ENCODE measurements around the gene COPZ1. TPM values are rescaled to one million over a fixed set of nuclear protein-coding genes. Genes with fewer than 3 reads are reported as not detected.

COPZ1 gene
- total and polyA plus RNA-seq, 9 of the 15 experiments (the other 6 are each of a cell fraction or from before 2014, with no cell fraction given) = 137 to 487 (median 233) TPM

DNA sequence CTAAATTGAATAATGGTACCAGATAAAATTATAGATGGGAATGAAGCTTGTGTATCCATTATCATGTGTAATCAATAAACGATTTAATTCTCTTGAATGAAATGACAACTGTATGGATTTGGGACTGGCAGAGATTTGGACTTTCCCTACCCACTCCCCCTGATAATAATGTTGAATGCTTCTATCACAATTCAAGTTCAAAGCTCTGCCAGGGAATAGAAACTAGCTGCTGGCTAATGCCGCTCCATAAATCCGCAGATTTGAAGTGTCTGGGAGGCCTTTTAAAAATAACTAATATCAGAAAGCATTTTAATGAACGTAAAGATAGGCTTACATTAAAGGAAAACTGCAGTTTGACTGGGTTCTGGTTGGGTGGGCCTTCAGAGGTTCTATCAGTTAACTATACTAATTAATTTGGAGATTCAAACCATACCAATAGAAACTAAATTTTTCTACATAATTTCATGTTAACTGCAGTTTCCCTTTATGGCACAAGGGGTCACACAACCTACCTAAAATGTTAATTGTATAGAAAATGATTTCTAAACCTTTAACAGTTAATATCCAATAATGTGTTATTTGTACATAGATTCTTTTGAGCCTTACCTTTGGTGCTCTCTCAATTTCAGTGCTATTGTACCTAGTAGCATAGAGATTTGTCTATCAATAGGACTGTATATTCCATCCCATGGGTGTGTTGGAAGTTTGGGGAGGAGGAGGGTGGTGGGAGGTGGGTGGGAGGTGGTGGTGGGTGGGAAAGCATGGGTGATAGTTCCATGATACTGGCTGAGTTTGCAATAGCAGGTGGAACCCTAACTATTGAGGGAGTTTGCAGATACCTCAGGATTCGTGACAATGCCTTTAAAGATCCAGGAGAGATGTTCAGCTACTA, 39.5 kb upstream of the COPZ1 start:
- Histone ChIP-seq H3K79me2 (ENCODE audit: control insufficient read depth, insufficient read depth, low read length) (peaks cover 99% of the 10 kb centered on the region), H3K9ac (ENCODE audit: insufficient read depth in 1 of 2, low read depth in 2 of 2, low read length in 2 of 2) (peak overlapping the region; percentile 87 to 100; a peak in 3 of 4 replicates), H3K4me1 (replicated peaks in 1 of 2; ENCODE audit: control insufficient read depth in 2 of 2, insufficient read depth in 2 of 2, low read length in 2 of 2) (peaks cover 22 to 31% of the 10 kb centered on the region in 2 experiments; a peak in 4 of 5 replicates), H3K4me2 (ENCODE audit: insufficient read depth, low read length) (peak overlapping the region; percentile 99), H3K9me1 (ENCODE audit: control insufficient read depth, insufficient read depth, low read length) (no peaks in the 10 kb centered on the region), H3K27me3 (ENCODE audit: control insufficient read depth in 2 of 2, insufficient read depth in 2 of 2, low read length in 2 of 2) (no peaks in the 10 kb centered on the region), H2AFZ (ENCODE audit: low read depth, low read length) (no peak overlapping the region), H3K9me3 (replicated peaks; ENCODE audit: control insufficient read depth, insufficient read depth, low read depth, low read length) (no peaks in the 10 kb centered on the region), H3K36me3 (ENCODE audit: control insufficient read depth, insufficient read depth, low read length) (peaks cover 92% of the 10 kb centered on the region), H3K27ac (ENCODE audit: extremely low read depth, low read depth, low read length) (peak overlapping the region; percentile 75), H3K4me3 (peak overlapping the region; percentile 71), H4K20me1 (replicated peaks; ENCODE audit: control insufficient read depth, insufficient read depth, low read length) (peaks cover 68% of the 10 kb centered on the region)
- POLR2A ChIA-PET = interaction anchor here (0.6 to 5.3 kb wide), 24 partner anchors 9 to 288 kb away, joined by 3 to 110 read pairs (median 5); partner anchors contain the start of genes COPZ1 and NFE2
- no TSS peak for BruUV-seq (replicated peaks)
- CTCF ChIA-PET (ENCODE audit: low intra/inter-chr PET ratio) = interaction anchor here (0.7 to 0.9 kb wide), 3 partner anchors 40 to 95 kb away, joined by 3 to 5 read pairs (median 3); partner anchors contain the start of gene COPZ1
- peak in 1 of 4 experiments; percentile 10 for DNase-seq (ENCODE audit: extremely low read depth in 1 of 4, low spot score in 3 of 4)
- FAIRE-seq = no peak
- in situ Hi-C loops (cut with MboI) = no loop called here
- ATAC-seq = peak; percentile 0; the same call in 1 of the 3 replicates
- intact Hi-C loops (cut with micrococcal nuclease) = loop anchor here (5.0 kb wide), 1 partner anchor 63 kb away; no protein-coding TSS in a partner anchor
- WGBS (ENCODE audit: insufficient coverage, low coverage, missing lambda C conversion rate) = 3% methylated on average over 5 of the region's 5 CpGs
- TF ChIP-seq TEAD4 (IDR thresholded peaks at IDR 0.05; ENCODE audit: low read length) (peak; percentile 15; the same call in 1 of the 2 replicates), TEAD4 (CRISPR knock-in tag; IDR thresholded peaks at IDR 0.05; ENCODE audit: borderline replicate concordance) (no peak), SMAD3 (CRISPR knock-in tag; conservative IDR thresholded peaks at IDR 0.05) (0 out of 2 replicates have a peak, but pooled peaks have one; percentile 33), TARDBP (IDR thresholded peaks at IDR 0.05) (no peak), NR2F6 (CRISPR knock-in tag; IDR thresholded peaks at IDR 0.05) (0 out of 2 replicates have a peak, but pooled peaks have one; percentile 43), MCM3 (IDR thresholded peaks at IDR 0.05) (no peak), BACH1 (tag; IDR thresholded peaks at IDR 0.05) (peak; percentile 12; the same call in 1 of the 2 replicates), PRMT5 (CRISPR knock-in tag; IDR thresholded peaks at IDR 0.05) (no peak), ZFPM2 (CRISPR knock-in tag; IDR thresholded peaks at IDR 0.05) (no peak), FOS (IDR thresholded peaks at IDR 0.05; ENCODE audit: extremely low read depth, insufficient read length) (no peak), LCOR (CRISPR knock-in tag; IDR thresholded peaks at IDR 0.05) (0 out of 2 replicates have a peak, but pooled peaks have one; percentile 31), RCOR1 (IDR thresholded peaks at IDR 0.05; ENCODE audit: borderline replicate concordance in 1 of 2, low read depth in 2 of 2, low read length in 2 of 2) (no peak)
- TF ChIP-seq, protein P1, sequence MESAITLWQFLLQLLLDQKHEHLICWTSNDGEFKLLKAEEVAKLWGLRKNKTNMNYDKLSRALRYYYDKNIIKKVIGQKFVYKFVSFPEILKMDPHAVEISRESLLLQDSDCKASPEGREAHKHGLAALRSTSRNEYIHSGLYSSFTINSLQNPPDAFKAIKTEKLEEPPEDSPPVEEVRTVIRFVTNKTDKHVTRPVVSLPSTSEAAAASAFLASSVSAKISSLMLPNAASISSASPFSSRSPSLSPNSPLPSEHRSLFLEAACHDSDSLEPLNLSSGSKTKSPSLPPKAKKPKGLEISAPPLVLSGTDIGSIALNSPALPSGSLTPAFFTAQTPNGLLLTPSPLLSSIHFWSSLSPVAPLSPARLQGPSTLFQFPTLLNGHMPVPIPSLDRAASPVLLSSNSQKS (CRISPR knock-in tag; IDR thresholded peaks at IDR 0.05) = peak; percentile 36; the same call in 1 of the 2 replicates
- TF ChIP-seq, protein P2, sequence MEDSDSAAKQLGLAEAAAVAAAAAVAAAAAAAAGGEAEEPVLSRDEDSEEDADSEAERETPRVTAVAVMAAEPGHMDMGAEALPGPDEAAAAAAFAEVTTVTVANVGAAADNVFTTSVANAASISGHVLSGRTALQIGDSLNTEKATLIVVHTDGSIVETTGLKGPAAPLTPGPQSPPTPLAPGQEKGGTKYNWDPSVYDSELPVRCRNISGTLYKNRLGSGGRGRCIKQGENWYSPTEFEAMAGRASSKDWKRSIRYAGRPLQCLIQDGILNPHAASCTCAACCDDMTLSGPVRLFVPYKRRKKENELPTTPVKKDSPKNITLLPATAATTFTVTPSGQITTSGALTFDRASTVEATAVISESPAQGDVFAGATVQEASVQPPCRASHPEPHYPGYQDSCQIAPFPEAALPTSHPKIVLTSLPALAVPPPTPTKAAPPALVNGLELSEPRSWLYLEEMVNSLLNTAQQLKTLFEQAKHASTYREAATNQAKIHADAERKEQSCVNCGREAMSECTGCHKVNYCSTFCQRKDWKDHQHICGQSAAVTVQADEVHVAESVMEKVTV (CRISPR knock-in tag; IDR thresholded peaks at IDR 0.05) = peak; percentile 51
- TF ChIP-seq, protein P3, sequence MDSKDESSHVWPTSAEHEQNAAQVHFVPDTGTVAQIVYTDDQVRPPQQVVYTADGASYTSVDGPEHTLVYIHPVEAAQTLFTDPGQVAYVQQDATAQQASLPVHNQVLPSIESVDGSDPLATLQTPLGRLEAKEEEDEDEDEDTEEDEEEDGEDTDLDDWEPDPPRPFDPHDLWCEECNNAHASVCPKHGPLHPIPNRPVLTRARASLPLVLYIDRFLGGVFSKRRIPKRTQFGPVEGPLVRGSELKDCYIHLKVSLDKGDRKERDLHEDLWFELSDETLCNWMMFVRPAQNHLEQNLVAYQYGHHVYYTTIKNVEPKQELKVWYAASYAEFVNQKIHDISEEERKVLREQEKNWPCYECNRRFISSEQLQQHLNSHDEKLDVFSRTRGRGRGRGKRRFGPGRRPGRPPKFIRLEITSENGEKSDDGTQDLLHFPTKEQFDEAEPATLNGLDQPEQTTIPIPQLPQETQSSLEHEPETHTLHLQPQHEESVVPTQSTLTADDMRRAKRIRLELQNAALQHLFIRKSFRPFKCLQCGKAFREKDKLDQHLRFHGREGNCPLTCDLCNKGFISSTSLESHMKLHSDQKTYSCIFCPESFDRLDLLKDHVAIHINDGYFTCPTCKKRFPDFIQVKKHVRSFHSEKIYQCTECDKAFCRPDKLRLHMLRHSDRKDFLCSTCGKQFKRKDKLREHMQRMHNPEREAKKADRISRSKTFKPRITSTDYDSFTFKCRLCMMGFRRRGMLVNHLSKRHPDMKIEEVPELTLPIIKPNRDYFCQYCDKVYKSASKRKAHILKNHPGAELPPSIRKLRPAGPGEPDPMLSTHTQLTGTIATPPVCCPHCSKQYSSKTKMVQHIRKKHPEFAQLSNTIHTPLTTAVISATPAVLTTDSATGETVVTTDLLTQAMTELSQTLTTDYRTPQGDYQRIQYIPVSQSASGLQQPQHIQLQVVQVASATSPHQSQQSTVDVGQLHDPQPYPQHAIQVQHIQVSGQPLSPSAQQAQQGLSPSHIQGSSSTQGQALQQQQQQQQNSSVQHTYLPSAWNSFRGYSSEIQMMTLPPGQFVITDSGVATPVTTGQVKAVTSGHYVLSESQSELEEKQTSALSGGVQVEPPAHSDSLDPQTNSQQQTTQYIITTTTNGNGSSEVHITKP (IDR thresholded peaks at IDR 0.05; ENCODE audit: partially characterized antibody) = no peak
